DND-41 (cell line): ENCODE results near the gene HBP1.

Experiments used
- ATAC-seq: fragments of 200-7000 bp; cut with Tn5 transposase; 3 replicates; pipeline ENCODE4 v1.9.1; 2021; ENCODE audit warnings: low read depth; ENCODE audit not compliant: insufficient read depth
- DNase-seq: peaks from one replicate; pipeline ENCODE4 v3.0.0-alpha.2; 2020
- H2AFZ ChIP-seq: 2 replicates; pipeline ENCODE4 v1.6.0; 2012; ENCODE audit warnings: low read depth, low read length
- H3K27ac ChIP-seq: 2 replicates; pipeline ENCODE4 v1.5.1; 2012; ENCODE audit warnings: low read length, inconsistent platforms
- H3K27me3 ChIP-seq: fragments of 200-600 bp; sonication (generic); 2 replicates; pipeline ENCODE4 v1.6.0; 2012; ENCODE audit warnings: low read length, mild to moderate bottlenecking, inconsistent platforms; ENCODE audit not compliant: insufficient read depth, poor library complexity
- H3K36me3 ChIP-seq: 2 replicates; pipeline ENCODE4 v1.5.1; 2012; ENCODE audit warnings: low read length, inconsistent platforms; ENCODE audit not compliant: insufficient read depth
- H3K4me1 ChIP-seq: 2 replicates; pipeline ENCODE4 v1.5.1; 2012; ENCODE audit warnings: mild to moderate bottlenecking, low read length; ENCODE audit not compliant: insufficient read depth
- H3K4me2 ChIP-seq: 2 replicates; pipeline ENCODE4 v1.6.0; 2012; ENCODE audit warnings: mild to moderate bottlenecking, moderate library complexity, low read length, inconsistent platforms; ENCODE audit not compliant: insufficient read depth
- H3K4me3 ChIP-seq, 2 experiments: fragments of 200-600 bp in 1 of 2; shearing (Covaris generic) in 1 of 2; 2 replicates each; pipeline ENCODE4 v1.5.1; 2012 to 2016; ENCODE audit warnings: inconsistent platforms in 2 of 2, low read length in 2 of 2, mild to moderate bottlenecking in 2 of 2, low read depth in 1 of 2, moderate library complexity in 1 of 2
- H3K79me2 ChIP-seq: 2 replicates; pipeline ENCODE4 v1.6.0; 2012; ENCODE audit warnings: low read length, inconsistent platforms; ENCODE audit not compliant: insufficient read depth
- H3K9ac ChIP-seq: 2 replicates; pipeline ENCODE4 v1.6.0; 2012; ENCODE audit warnings: low read depth, mild to moderate bottlenecking, inconsistent platforms, low read length, moderate library complexity
- H3K9me3 ChIP-seq: 2 replicates; pipeline ENCODE4 v1.5.1; 2012; ENCODE audit warnings: low read length, moderate library complexity, mild to moderate bottlenecking, inconsistent platforms; ENCODE audit not compliant: insufficient read depth, severe bottlenecking
- H4K20me1 ChIP-seq: 2 replicates; pipeline ENCODE4 v1.6.0; 2012; ENCODE audit warnings: low read length; ENCODE audit not compliant: insufficient read depth
- EZH2 ChIP-seq: IDR thresholded peaks from 3 replicates; pipeline ENCODE4 v1.6.1; 2012; ENCODE audit warnings: borderline replicate concordance, low read depth, mild to moderate bottlenecking, moderate library complexity, low read length, inconsistent platforms; ENCODE audit not compliant: severe bottlenecking
- TF ChIP-seq, protein P1 (sequence below): IDR thresholded peaks from 2 replicates; pipeline ENCODE4 v1.5.1; 2012; ENCODE audit warnings: borderline replicate concordance, low read length, moderate library complexity, mild to moderate bottlenecking; ENCODE audit not compliant: poor library complexity, severe bottlenecking; ENCODE audit errors: extremely low read depth

HBP1 gene

GRCh38 chr7:107171496-107171895 is 2.7 kb downstream of the HBP1 start:
- no peak for ATAC-seq
- no peak overlapping the region for H3K4me2 ChIP-seq
- H3K9me3 ChIP-seq: no peaks in the 10 kb centered on the region
- TF ChIP-seq, protein P1, sequence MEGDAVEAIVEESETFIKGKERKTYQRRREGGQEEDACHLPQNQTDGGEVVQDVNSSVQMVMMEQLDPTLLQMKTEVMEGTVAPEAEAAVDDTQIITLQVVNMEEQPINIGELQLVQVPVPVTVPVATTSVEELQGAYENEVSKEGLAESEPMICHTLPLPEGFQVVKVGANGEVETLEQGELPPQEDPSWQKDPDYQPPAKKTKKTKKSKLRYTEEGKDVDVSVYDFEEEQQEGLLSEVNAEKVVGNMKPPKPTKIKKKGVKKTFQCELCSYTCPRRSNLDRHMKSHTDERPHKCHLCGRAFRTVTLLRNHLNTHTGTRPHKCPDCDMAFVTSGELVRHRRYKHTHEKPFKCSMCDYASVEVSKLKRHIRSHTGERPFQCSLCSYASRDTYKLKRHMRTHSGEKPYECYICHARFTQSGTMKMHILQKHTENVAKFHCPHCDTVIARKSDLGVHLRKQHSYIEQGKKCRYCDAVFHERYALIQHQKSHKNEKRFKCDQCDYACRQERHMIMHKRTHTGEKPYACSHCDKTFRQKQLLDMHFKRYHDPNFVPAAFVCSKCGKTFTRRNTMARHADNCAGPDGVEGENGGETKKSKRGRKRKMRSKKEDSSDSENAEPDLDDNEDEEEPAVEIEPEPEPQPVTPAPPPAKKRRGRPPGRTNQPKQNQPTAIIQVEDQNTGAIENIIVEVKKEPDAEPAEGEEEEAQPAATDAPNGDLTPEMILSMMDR: no peak
- TF ChIP-seq EZH2: no peak
- no peak overlapping the region for H3K9ac ChIP-seq
- H4K20me1 ChIP-seq: peaks cover 32% of the 10 kb centered on the region
- H3K27ac ChIP-seq: no peak overlapping the region
- no peak for DNase-seq
- no peaks in the 10 kb centered on the region for H3K27me3 ChIP-seq
- H3K36me3 ChIP-seq: peaks cover 3% of the 10 kb centered on the region; the same call in 1 of the 2 replicates
- H3K4me3 ChIP-seq: no peak overlapping the region
- peaks cover 27% of the 10 kb centered on the region for H3K4me1 ChIP-seq
- peaks cover 72% of the 10 kb centered on the region for H3K79me2 ChIP-seq
- H2AFZ ChIP-seq: no peak overlapping the region

GRCh38 chr7:107172276-107173032 is 3.7 kb downstream of the HBP1 start:
- ATAC-seq (no peak), DNase-seq (no peak)
- peaks cover 3% of the 10 kb centered on the region; the same call in 1 of the 2 replicates for H3K36me3 ChIP-seq
- H3K9ac ChIP-seq: no peak overlapping the region
- no peak for TF ChIP-seq EZH2
- TF ChIP-seq, protein P1: no peak
- H3K27ac ChIP-seq: no peak overlapping the region
- H3K4me3 ChIP-seq: no peak overlapping the region
- peaks cover 81% of the 10 kb centered on the region for H3K79me2 ChIP-seq
- H3K4me2 ChIP-seq: no peak overlapping the region
- H3K9me3 ChIP-seq: no peaks in the 10 kb centered on the region
- H4K20me1 ChIP-seq: peaks cover 34% of the 10 kb centered on the region
- H3K4me1 ChIP-seq: peaks cover 18% of the 10 kb centered on the region
- H3K27me3 ChIP-seq: no peaks in the 10 kb centered on the region
- H2AFZ ChIP-seq: no peak overlapping the region

DNA sequence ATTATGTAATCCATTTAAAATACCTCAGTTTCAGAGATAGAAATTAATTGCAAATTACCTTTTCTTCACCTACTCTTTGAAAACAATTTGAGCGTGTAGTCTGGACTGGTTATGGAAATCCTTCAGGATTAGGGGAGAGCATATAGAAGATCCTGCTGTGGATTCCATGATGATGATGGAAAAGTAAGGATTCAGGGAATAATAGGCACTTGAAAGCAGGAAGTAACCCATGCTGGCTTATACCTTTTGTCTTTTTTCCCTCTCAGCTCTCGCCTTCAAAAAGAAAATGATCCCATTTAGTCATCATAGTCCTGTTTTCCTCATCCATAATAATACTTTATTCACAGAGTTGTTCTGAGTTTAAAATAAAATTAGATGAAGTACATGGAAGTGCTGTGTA is 4.4 kb downstream of the HBP1 start:
- no peak for TF ChIP-seq EZH2
- TF ChIP-seq, protein P1: no peak
- Histone ChIP-seq H3K4me3 (no peak overlapping the region), H4K20me1 (peaks cover 34% of the 10 kb centered on the region), H3K27me3 (no peaks in the 10 kb centered on the region), H3K27ac (no peak overlapping the region), H3K79me2 (peaks cover 89% of the 10 kb centered on the region), H3K9me3 (no peaks in the 10 kb centered on the region), H3K36me3 (peaks cover 3% of the 10 kb centered on the region; the same call in 1 of the 2 replicates), H2AFZ (no peak overlapping the region), H3K9ac (no peak overlapping the region), H3K4me2 (no peak overlapping the region), H3K4me1 (peaks cover 12% of the 10 kb centered on the region)
- no peak for ATAC-seq
- no peak for DNase-seq
